Measurements from ENCODE around the gene TCOF1. TPM values are rescaled to one million over a fixed set of nuclear protein-coding genes. Genes with fewer than 3 reads are reported as not detected.

TCOF1 gene
- total and polyA plus RNA-seq, 9 donors: 16.7 to 38.3 (median 27.8) TPM

GRCh38 chr5:150399524-150400211 lies 42.2 kb downstream of the TCOF1 start:
- DNase-seq: no peak
- intact Hi-C loops (cut with DNase I): no loop called here
- no peaks in the 10 kb centered on the region for H3K36me3 ChIP-seq
- H3K4me1 ChIP-seq (ENCODE audit: insufficient read depth): peaks cover 4% of the 10 kb centered on the region
- no peak overlapping the region for H3K4me3 ChIP-seq
- H3K9me3 ChIP-seq: no peaks in the 10 kb centered on the region
- WGBS, 3 donors: 84 to 86% (median 85%) methylated on average over 11 of the region's 11 CpGs
- H3K27ac ChIP-seq: no peak overlapping the region
- no peaks in the 10 kb centered on the region for H3K27me3 ChIP-seq
- TF ChIP-seq EP300 (IDR thresholded peaks at IDR 0.05): no peak
- TF ChIP-seq POLR2A (IDR thresholded peaks at IDR 0.05): no peak
- TF ChIP-seq CTCF (IDR thresholded peaks at IDR 0.05): no peak

- H3K4me1 ChIP-seq (ENCODE audit: insufficient read depth): peaks cover 4% of the 10 kb centered on the region
- H3K36me3 ChIP-seq: no peaks in the 10 kb centered on the region
- TF ChIP-seq POLR2A (IDR thresholded peaks at IDR 0.05) (no peak), EP300 (IDR thresholded peaks at IDR 0.05) (no peak), CTCF (IDR thresholded peaks at IDR 0.05) (no peak)
- no peaks in the 10 kb centered on the region for H3K9me3 ChIP-seq
- WGBS, 3 donors: 89 to 92% (median 91%) methylated on average over 12 of the region's 12 CpGs
- intact Hi-C loops (cut with DNase I): no loop called here
- DNase-seq: no peak
- no peak overlapping the region for H3K27ac ChIP-seq
- H3K27me3 ChIP-seq: no peaks in the 10 kb centered on the region
- no peak overlapping the region for H3K4me3 ChIP-seq
Measured at GRCh38 chr5:150400316-150401075, 43.0 kb downstream of the TCOF1 start.

GRCh38 chr5:150401076-150401375 lies 43.5 kb downstream of the TCOF1 start:
- WGBS, 3 donors: 61 to 72% (median 62%) methylated on average over 3 of the region's 3 CpGs
- Histone ChIP-seq H3K27ac (no peak overlapping the region), H3K27me3 (no peaks in the 10 kb centered on the region), H3K4me3 (no peak overlapping the region), H3K4me1 (ENCODE audit: insufficient read depth) (peaks cover 4% of the 10 kb centered on the region), H3K36me3 (no peaks in the 10 kb centered on the region), H3K9me3 (no peaks in the 10 kb centered on the region)
- no peak for DNase-seq
- intact Hi-C loops (cut with DNase I): no loop called here
- TF ChIP-seq CTCF (IDR thresholded peaks at IDR 0.05): no peak
- TF ChIP-seq EP300 (IDR thresholded peaks at IDR 0.05): no peak
- no peak for TF ChIP-seq POLR2A (IDR thresholded peaks at IDR 0.05)

- intact Hi-C loops (cut with DNase I): no loop called here
- H3K4me3 ChIP-seq: no peak overlapping the region
- H3K4me1 ChIP-seq (ENCODE audit: insufficient read depth): peaks cover 4% of the 10 kb centered on the region
- no peak overlapping the region for H3K27ac ChIP-seq
- TF ChIP-seq EP300 (IDR thresholded peaks at IDR 0.05): no peak
- no peak for TF ChIP-seq CTCF (IDR thresholded peaks at IDR 0.05)
- no peak for TF ChIP-seq POLR2A (IDR thresholded peaks at IDR 0.05)
- H3K9me3 ChIP-seq: no peaks in the 10 kb centered on the region
- H3K27me3 ChIP-seq: no peaks in the 10 kb centered on the region
- DNase-seq: no peak
- WGBS, 3 donors: 70 to 81% (median 73%) methylated on average over 11 of the region's 11 CpGs
- H3K36me3 ChIP-seq: no peaks in the 10 kb centered on the region
Measured at GRCh38 chr5:150401376-150402228, 44.1 kb downstream of the TCOF1 start.
